Measurements from ENCODE around the gene HDAC4. TPM values are rescaled to one million over a fixed set of nuclear protein-coding genes. Genes with fewer than 3 reads are reported as not detected.

The HDAC4 gene
- total RNA-seq, 1 donor from 2014 or later = 34.4 TPM

GRCh38 chr2:239239607-239240413 lies 161.0 kb downstream of the HDAC4 start:
- no peak for DNase-seq (ENCODE audit: low spot score)
- intact Hi-C loops (cut with DNase I) = no loop called here

DNA sequence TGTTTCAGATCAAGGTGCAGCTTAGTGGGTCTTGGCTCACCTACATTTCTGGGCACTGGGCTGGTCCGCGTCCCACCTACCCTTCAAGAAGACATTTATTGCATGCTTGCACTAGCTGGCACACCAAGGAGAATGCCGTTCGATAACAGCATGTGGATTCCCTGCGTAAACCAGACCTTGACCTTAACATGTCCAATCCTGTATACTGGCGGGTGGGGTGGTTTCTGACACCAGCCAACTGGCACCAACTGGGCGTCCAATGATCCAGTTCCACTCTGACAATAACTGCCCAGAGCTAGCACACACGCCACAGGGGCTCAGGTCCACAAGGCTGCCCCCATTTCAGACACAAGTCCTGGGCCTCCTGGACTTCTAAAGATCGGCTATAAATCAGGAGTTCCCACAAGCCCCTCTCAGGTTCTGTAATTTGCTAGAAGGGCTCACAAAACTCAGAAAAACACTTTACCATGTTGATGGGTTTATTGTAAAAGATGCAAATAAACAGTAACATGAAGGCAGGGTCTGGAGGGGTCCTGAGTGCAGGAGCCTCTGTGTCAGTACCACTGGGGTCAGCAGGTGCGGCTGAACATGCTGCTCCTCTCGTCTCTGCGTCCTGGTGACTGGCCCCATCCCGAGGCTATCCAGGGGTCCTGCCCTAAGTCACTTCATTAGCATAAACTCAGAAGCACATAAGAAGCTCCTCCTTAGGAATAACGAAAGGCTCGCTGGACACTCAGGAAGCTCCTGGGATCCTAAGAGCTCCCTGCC lies 161.8 kb downstream of the HDAC4 start:
- DNase-seq (ENCODE audit: low spot score) = no peak
- intact Hi-C loops (cut with DNase I) = no loop called here

DNA sequence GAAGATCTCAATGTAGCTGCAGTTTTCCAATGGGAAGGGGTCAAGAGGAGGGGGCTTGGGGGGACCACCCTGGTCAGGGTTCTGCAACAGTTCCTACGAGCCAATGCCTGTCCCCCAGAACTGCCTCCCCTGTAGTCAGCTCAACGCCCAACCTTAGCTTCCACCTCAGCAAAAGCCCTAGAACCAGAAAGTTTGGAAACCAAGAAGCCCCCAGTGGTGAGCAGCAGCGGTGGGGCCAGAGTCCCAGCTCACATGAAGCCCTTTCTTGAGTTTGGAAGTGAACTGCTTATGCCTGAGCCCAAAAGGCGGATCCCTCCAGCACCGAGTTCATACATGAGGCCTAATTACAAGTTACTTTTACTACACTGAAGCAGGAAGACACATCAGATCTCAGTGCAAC lies 162.4 kb downstream of the HDAC4 start:
- DNase-seq (ENCODE audit: low spot score) = no peak
- intact Hi-C loops (cut with DNase I) = no loop called here

DNA sequence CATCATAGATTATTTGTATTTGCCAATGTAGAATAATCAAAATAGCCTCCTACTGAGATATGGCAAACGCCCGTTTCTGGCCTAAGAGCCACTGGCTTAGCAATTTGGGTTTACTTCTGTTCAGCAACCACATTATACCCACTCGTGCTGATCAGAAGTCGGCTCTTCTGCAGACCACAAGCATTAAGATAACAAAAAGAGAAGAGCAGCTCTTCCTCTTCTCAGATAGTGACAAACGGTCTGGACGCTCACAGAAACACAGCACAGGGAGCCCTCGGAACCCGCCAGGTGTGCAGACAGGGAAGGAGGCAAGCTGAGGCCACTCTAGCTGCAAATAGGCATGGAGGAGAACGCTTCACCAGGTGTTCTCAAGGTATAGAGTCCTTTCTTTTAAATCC lies 164.0 kb downstream of the HDAC4 start:
- intact Hi-C loops (cut with DNase I) = no loop called here

DNA sequence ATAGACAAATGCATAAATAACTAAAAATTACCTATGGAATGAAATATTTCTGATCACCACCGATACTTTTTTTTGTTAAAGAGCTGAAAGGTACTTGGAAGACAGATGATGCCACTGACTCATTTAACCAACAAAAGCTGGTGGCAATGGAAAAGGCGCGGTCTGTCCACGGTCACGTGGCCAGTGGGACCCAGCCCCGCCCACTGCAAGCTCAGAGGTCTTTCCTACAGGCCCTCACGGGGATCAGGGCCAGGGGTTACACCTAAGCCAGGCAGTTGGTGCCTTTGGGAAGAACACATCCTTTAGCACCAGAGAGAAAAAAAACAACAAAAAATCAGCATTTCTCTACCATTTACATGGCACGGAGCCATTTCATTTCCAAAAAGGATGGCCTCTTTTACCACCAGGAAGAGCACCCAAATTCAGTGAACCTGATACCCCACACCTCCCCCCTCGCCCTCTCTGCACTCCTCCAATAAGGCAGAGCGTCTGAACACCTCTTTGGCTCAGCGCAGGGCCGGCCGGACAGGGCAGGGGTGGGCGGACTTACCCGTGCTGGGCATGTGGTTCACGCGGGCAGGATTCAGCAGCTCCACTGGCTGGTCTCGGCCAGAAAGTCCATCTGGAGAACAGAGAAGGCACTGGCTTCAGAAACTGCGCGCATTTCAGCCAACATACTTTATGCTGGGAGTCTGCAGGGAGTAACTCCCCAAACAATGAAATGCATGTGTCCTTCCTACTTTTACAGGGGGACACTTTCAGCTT lies 164.6 kb downstream of the HDAC4 start:
- intact Hi-C loops (cut with DNase I) = no loop called here
- DNase-seq (ENCODE audit: low spot score) = no peak

More for the DNA sequence above, 164.0 kb downstream of the HDAC4 start:
- no peak for DNase-seq (ENCODE audit: low spot score)

GRCh38 chr2:239235311-239235710 lies 165.5 kb downstream of the HDAC4 start:
- no peak for DNase-seq (ENCODE audit: low spot score)
- intact Hi-C loops (cut with DNase I) = no loop called here

- intact Hi-C loops (cut with DNase I) = no loop called here
- no peak for DNase-seq (ENCODE audit: low spot score)
Observed at GRCh38 chr2:239234191-239235175, 166.3 kb downstream of the HDAC4 start.

DNA sequence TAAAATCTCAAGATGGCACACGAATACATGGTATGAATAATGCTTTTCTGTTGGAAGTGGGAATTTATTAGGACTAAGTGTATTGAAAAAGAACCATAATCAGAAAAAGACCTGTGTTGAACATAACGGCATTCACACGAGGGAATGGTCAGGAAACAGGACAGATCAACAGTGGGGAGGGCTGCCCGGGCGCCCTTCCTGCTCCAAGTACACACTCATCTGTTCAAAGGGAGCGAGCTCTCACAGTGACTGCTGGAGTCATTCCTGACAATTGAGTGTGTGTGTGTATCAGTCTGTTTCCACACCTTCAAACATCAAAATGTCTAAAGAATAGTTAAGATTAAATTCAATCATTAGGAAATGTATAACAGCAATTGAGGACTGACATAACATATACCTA lies 167.2 kb downstream of the HDAC4 start:
- DNase-seq (ENCODE audit: low spot score) = no peak
- intact Hi-C loops (cut with DNase I) = no loop called here

- no peak for DNase-seq (ENCODE audit: low spot score)
- intact Hi-C loops (cut with DNase I) = no loop called here
Observed at GRCh38 chr2:239232195-239232578, 168.6 kb downstream of the HDAC4 start.

DNA sequence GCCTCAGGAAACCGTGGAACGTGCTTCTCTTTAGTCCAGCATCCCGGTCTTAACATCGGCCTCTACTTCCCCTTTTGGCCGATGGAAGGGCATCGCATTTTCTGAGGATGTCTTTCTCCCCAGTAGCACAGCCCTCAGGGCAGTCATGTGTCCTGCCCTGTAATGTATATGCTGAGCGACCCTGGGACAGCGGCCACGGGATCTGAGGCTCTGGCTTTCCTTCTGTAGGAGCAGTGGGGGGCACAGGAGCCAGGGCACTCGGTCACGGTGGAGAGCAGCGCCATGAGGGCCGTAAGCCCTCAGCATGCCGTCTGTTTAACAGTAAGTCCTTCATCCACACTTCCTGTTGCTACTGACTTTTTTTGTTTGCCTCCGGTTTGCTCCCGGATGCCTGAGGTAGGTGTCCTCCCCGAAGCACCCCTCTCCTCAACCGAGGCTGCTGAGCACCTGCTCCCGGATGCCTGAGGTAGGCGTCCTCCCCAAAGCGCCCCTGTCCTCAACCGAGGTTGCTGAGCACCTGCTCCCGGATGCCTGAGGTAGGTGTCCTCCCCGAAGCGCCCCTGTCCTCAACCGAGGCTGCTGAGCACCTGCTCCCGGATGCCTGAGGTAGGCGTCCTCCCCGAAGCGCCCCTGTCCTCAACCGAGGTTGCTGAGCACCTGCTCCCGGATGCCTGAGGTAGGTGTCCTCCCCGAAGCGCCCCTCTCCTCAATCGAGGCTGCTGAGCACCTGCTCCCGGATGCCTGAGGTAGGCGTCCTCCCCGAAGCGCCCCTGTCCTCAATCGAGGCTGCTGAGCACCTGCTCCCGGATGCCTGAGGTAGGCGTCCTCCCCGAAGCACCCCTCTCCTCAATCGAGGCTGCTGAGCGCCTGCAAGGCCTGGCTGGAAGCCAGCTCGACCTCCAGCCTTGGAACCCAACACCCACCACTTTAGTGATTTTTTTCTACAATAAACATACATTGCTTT lies 169.3 kb downstream of the HDAC4 start:
- intact Hi-C loops (cut with DNase I) = no loop called here
- DNase-seq (ENCODE audit: low spot score) = no peak

DNA sequence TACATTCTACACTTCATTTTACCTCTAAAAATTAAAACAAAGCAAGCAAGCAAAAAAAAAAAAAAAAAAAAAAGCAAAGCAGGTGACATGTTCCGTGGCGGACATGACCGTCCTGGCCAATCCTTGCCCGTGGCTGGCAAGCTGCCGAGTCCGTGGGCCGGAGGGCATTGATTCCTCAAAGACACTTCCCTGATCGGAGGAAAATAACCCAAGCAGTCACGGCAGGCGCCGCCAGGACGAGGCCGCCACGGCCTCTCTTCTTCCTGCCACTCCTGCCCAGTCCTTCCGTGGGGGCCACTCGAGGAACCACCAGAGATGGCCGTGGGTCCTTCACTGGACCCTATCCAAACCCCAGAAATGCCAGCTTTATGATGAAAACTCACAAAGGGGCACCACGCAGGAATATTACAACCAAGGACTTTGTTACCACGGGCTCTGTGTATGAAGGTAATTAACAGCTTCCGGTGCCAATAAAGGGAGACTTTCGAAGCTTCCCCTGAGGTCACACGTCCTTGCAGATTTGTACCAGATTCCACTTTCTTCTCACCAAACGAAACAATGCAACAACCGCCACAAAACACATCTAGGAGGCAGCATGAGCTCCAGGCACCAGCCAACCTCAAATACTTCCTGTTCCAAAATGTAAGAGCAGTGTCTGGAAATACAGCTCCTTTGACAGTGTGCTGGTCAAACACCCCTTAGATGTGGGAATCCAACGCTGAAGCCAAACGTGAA lies 170.3 kb downstream of the HDAC4 start:
- no peak for DNase-seq (ENCODE audit: low spot score)
- intact Hi-C loops (cut with DNase I) = no loop called here

- DNase-seq (ENCODE audit: low spot score) = no peak
- intact Hi-C loops (cut with DNase I) = loop anchor here (5.0 kb wide), 2 partner anchors 78 to 168 kb away; no protein-coding TSS in a partner anchor
Observed at GRCh38 chr2:239229545-239230279, 171.1 kb downstream of the HDAC4 start.

GRCh38 chr2:239227661-239228371 lies 173.0 kb downstream of the HDAC4 start:
- intact Hi-C loops (cut with DNase I) = loop anchor here (5.0 kb wide), 2 partner anchors 79 to 169 kb away; no protein-coding TSS in a partner anchor
- DNase-seq (ENCODE audit: low spot score) = no peak

DNA sequence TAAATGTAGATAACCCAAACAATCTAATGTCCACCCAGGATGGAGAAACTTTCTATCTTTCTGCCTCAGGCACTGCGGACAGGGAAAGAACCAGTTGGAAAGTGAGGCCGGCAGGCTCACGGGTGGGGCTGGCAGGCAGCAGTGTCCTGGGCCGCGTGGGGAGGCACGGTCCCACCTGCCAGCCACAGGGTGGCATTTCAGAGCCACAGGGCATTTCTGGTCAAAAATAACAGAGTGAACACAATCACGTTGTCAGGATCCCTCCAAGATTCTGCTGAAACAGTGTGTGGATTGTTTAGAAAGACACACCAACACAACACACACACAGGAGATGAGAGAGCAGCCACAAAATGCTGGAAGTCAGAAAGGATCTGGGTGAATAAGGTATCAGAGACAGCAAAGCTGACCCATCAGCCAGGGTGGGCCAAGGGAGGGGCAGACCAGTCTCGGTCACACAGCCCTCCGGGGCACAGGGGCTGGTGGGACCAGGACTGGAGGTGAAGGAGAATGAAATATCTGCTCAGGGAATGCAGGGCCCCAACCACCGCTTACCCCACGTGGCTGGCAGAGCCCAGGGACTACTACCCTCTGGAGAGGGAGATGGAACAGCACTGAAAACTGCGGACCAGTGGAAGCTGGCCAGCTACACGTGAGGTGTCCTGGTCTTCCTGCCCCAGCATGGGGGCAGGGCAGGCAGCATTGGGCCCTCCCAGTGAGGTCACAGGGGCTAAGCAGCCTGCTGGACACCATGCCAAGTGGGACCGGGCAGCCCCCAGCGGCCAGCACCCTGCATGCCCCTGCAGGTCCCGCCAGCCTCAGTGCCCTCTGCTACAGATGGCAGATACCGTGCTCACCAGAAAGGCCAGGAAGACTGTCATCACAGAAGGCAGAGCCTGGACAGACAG lies 173.9 kb downstream of the HDAC4 start:
- DNase-seq (ENCODE audit: low spot score) = no peak
- intact Hi-C loops (cut with DNase I) = loop anchor here (5.0 kb wide), 2 partner anchors 80 to 170 kb away; no protein-coding TSS in a partner anchor
